Mesendoderm (in vitro differentiated cells): Measurements from ENCODE around the gene CENPO.
A peak's percentile ranks its signal among the peaks of the same experiment; 100 is the strongest.

Experiments used
- DNase-seq: peaks from one replicate; pipeline ENCODE4 v3.0.0; 2013
- H2AK5ac ChIP-seq: 2 replicates; pipeline ENCODE4 v1.6.1; 2013; ENCODE audit warnings: low read length, inconsistent platforms
- H2BK120ac ChIP-seq: 2 replicates; pipeline ENCODE4 v1.6.1; 2013; ENCODE audit warnings: low read depth, mild to moderate bottlenecking, low read length, moderate library complexity, mixed read lengths
- H2BK15ac ChIP-seq: replicated peaks from 2 replicates; pipeline ENCODE4 v1.6.1; 2013; ENCODE audit warnings: low read depth, mild to moderate bottlenecking, moderate library complexity
- H2BK5ac ChIP-seq: 2 replicates; pipeline ENCODE4 v1.6.1; 2013; ENCODE audit warnings: low read length, inconsistent platforms
- H3K18ac ChIP-seq: 2 replicates; pipeline ENCODE4 v1.6.1; 2013; ENCODE audit warnings: mild to moderate bottlenecking, low read length, mixed read lengths
- H3K23ac ChIP-seq: one replicate; pipeline ENCODE4 v1.6.1; 2013; ENCODE audit warnings: low read length
- H3K27ac ChIP-seq: 2 replicates; pipeline ENCODE4 v1.5.1; 2013; ENCODE audit warnings: low read depth, mild to moderate bottlenecking, inconsistent platforms, low read length, moderate library complexity
- H3K27me3 ChIP-seq: 2 replicates; pipeline ENCODE4 v1.6.1; 2013; ENCODE audit warnings: low read length, control low read depth, mild to moderate bottlenecking, inconsistent platforms; ENCODE audit not compliant: insufficient read depth, poor library complexity
- H3K36me3 ChIP-seq: 2 replicates; pipeline ENCODE4 v1.6.1; 2013; ENCODE audit warnings: low read length, inconsistent platforms; ENCODE audit not compliant: control insufficient read depth, insufficient read depth
- H3K4ac ChIP-seq: one replicate; pipeline ENCODE4 v1.6.1; 2013; ENCODE audit warnings: low read depth, mild to moderate bottlenecking, low read length, moderate library complexity
- H3K4me1 ChIP-seq: 2 replicates; pipeline ENCODE4 v1.6.1; 2013; ENCODE audit warnings: low read depth, low read length, inconsistent platforms; ENCODE audit not compliant: control insufficient read depth
- H3K4me2 ChIP-seq: 2 replicates; pipeline ENCODE4 v1.6.1; 2013; ENCODE audit warnings: low read length
- H3K4me3 ChIP-seq: 2 replicates; pipeline ENCODE4 v1.5.1; 2013; ENCODE audit warnings: mild to moderate bottlenecking, low read length
- H3K56ac ChIP-seq: one replicate; pipeline ENCODE4 v1.6.1; 2013; ENCODE audit warnings: low read length
- H3K79me1 ChIP-seq: 2 replicates; pipeline ENCODE4 v1.6.1; 2013; ENCODE audit warnings: low read length, inconsistent platforms
- H3K79me2 ChIP-seq: 2 replicates; pipeline ENCODE4 v1.6.1; 2013; ENCODE audit warnings: mild to moderate bottlenecking, low read length; ENCODE audit not compliant: control insufficient read depth, insufficient read depth
- H3K9ac ChIP-seq: 2 replicates; pipeline ENCODE4 v1.6.1; 2013; ENCODE audit warnings: low read length, inconsistent platforms
- H4K5ac ChIP-seq: one replicate; pipeline ENCODE4 v1.6.1; 2013; ENCODE audit warnings: low read length
- H4K8ac ChIP-seq: one replicate; pipeline ENCODE4 v1.6.1; 2013; ENCODE audit warnings: low read depth, mild to moderate bottlenecking, control low read depth, low read length, moderate library complexity
- WGBS: extraction: QIAGEN DNeasy Blood & Tissue Kit; methylation state at CpG from one replicate; pipeline ENCODE4 v1.1.7; 2013; ENCODE audit warnings: low lambda C conversion rate, missing lambda C conversion rate; ENCODE audit not compliant: insufficient coverage; ENCODE audit errors: extremely low coverage; 5-methylcytosine and 5-hydroxymethylcytosine counted together

The CENPO gene

DNA sequence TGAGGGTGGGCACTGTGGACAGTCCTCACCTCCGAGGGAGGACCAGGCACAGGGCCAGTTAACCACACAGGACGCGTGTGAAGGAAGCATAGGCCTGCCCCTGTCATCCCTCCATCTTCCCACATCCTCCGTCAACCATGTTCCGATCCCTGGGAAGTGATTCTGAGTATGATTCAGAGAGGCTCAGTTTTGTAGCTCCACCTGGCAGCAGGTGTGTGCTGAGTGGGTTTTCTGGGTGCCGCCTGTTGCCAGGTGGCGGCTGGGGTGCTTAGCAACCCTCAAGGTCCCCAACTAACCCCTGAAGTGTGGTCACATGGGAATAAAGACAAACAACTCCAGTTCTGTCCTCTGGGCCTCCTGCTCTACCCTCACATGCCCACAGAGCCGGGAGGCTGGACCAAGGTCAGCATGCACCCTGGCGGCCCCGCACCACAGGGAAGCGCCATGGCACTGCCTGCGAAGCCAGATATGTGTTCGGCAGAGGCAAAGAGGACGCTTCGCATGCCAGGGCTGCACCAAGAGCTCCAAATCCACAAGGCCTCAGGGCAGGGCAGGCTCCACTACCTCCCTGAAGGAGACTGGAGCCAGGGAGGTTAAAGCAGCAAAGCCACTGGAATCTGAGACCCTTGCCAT is 66.9 kb downstream of the CENPO start:
- H3K79me2 ChIP-seq = no peaks in the 10 kb centered on the region
- no peak overlapping the region for H3K56ac ChIP-seq
- DNase-seq = no peak
- H4K8ac ChIP-seq = no peak overlapping the region
- H3K4ac ChIP-seq = no peak overlapping the region
- no peaks in the 10 kb centered on the region for H3K79me1 ChIP-seq
- peaks cover 2% of the 10 kb centered on the region for H3K4me1 ChIP-seq
- H3K9ac ChIP-seq = no peak overlapping the region
- no peak overlapping the region for H3K4me3 ChIP-seq
- H2BK120ac ChIP-seq = no peak overlapping the region
- H3K18ac ChIP-seq = no peak overlapping the region
- no peaks in the 10 kb centered on the region for H3K27me3 ChIP-seq
- no peak overlapping the region for H3K23ac ChIP-seq
- no peak overlapping the region for H3K4me2 ChIP-seq
- WGBS = no CpG with 5 or more reads among the region's 15 CpGs
- H2BK15ac ChIP-seq = no peak overlapping the region
- no peak overlapping the region for H2AK5ac ChIP-seq
- H3K27ac ChIP-seq = no peak overlapping the region
- no peak overlapping the region for H2BK5ac ChIP-seq
- H4K5ac ChIP-seq = no peak overlapping the region
- H3K36me3 ChIP-seq = no peaks in the 10 kb centered on the region

DNA sequence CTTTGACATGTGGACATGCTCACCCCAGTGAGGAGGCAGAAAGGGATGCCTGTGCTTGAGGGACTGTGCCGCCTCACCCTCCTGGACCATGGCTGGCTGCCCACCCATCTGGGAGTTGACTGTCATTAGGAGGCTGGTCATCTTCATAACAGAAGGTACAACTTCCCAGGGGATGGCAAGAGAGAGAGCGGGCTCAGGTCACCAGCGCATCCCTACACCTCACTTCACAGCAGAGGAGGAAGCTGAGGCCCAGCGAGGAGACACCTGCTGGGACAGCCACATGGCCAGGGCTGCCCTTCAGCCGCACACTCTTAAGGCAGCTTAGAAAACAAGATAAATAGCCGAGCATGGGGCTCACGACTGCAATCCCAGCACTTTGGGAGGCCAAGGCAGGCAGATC is 67.4 kb downstream of the CENPO start:
- Histone ChIP-seq H3K27me3 (no peaks in the 10 kb centered on the region), H3K4me1 (peaks cover 2% of the 10 kb centered on the region), H2BK5ac (no peak overlapping the region), H3K4me2 (no peak overlapping the region), H2BK15ac (no peak overlapping the region), H3K36me3 (no peaks in the 10 kb centered on the region), H3K23ac (no peak overlapping the region), H3K4ac (no peak overlapping the region), H3K18ac (no peak overlapping the region), H3K27ac (no peak overlapping the region), H3K79me1 (no peaks in the 10 kb centered on the region), H3K4me3 (no peak overlapping the region), H2AK5ac (no peak overlapping the region), H3K79me2 (no peaks in the 10 kb centered on the region), H3K56ac (no peak overlapping the region), H2BK120ac (no peak overlapping the region), H4K8ac (no peak overlapping the region), H4K5ac (no peak overlapping the region), H3K9ac (no peak overlapping the region)
- no peak for DNase-seq
- no CpG with 5 or more reads among the region's 7 CpGs for WGBS

DNA sequence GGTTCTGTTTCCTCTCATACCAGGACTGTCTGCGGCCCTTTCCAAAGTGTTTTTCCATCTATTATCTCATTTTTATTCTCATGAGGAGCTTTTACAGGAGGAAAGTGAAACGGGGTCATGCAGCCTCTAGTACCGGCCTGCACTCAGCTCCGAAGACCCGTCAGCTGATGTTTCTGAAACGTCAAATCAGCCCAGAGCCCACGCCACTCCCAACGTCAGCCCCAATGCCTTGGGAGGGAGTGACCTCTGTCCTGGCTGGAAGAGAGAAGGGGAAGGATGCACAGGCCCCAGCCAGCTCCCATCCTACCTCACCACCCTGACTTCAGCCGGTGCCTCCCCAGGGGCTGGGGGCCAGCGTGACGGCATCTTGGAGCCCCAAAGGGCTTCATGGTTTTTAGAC is 68.3 kb downstream of the CENPO start:
- Histone ChIP-seq H3K56ac (no peak overlapping the region), H3K9ac (no peak overlapping the region), H4K8ac (no peak overlapping the region), H3K18ac (no peak overlapping the region), H4K5ac (no peak overlapping the region), H2BK5ac (no peak overlapping the region), H2AK5ac (no peak overlapping the region), H3K23ac (no peak overlapping the region), H3K27me3 (no peaks in the 10 kb centered on the region), H3K36me3 (no peaks in the 10 kb centered on the region), H2BK15ac (no peak overlapping the region), H3K79me2 (no peaks in the 10 kb centered on the region), H3K4ac (no peak overlapping the region), H2BK120ac (no peak overlapping the region), H3K4me2 (no peak overlapping the region), H3K79me1 (no peaks in the 10 kb centered on the region), H3K27ac (no peak overlapping the region), H3K4me1 (no peaks in the 10 kb centered on the region), H3K4me3 (no peak overlapping the region)
- WGBS = no CpG with 5 or more reads among the region's 11 CpGs
- DNase-seq = no peak

DNA sequence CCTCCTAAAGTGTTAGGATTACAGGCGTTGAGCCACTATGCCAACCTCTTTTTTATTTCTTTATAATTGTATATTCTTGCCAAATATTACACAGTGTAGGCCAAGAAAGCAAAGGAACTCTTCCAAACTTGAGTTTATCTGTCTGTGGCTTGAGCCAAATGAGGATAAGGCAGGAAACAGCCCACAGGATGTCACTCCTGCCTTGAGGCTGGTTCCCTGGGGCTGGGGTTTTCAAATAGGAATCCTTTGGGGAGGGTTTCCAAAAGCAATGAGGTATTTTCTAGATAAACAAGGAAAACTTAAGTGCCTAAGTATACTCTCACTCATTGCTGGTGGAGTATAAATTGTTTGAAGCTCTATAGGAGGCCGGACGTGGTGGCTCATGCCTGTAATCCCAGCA is 70.4 kb downstream of the CENPO start:
- H3K23ac ChIP-seq = no peak overlapping the region
- no peak overlapping the region for H4K8ac ChIP-seq
- H3K79me2 ChIP-seq = no peaks in the 10 kb centered on the region
- H3K4ac ChIP-seq = no peak overlapping the region
- H4K5ac ChIP-seq = no peak overlapping the region
- no peak overlapping the region for H2BK120ac ChIP-seq
- WGBS = no CpG with 5 or more reads among the region's 3 CpGs
- no peak overlapping the region for H3K4me3 ChIP-seq
- DNase-seq = peak; percentile 17
- no peaks in the 10 kb centered on the region for H3K4me1 ChIP-seq
- no peak overlapping the region for H3K27ac ChIP-seq
- no peaks in the 10 kb centered on the region for H3K36me3 ChIP-seq
- no peak overlapping the region for H2BK15ac ChIP-seq
- H3K18ac ChIP-seq = no peak overlapping the region
- H2BK5ac ChIP-seq = no peak overlapping the region
- no peak overlapping the region for H3K56ac ChIP-seq
- H3K27me3 ChIP-seq = no peaks in the 10 kb centered on the region
- H3K79me1 ChIP-seq = no peaks in the 10 kb centered on the region
- H3K4me2 ChIP-seq = no peak overlapping the region
- no peak overlapping the region for H3K9ac ChIP-seq
- no peak overlapping the region for H2AK5ac ChIP-seq

DNA sequence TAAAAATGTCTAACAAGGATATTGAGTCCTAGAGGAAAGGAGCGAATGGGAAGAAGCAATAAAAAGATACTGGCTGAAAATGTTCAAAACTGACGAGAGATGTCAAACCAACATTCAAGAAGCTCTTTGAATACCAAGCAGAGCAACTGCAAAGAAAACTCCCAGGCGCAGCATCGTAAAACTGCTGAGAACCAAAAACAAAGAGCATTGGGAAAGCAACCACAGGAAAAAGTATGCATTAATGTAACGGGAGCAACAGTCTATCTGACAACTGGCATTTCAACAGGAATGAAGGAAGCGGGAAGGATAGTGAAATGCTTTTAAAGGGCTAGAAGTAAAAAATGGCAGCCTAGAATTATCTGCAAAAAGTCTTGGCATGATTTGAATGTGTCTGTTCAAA is 73.7 kb downstream of the CENPO start:
- no peak overlapping the region for H4K8ac ChIP-seq
- no peak overlapping the region for H4K5ac ChIP-seq
- no peaks in the 10 kb centered on the region for H3K4me1 ChIP-seq
- no CpG with 5 or more reads among the region's 6 CpGs for WGBS
- no peak overlapping the region for H2AK5ac ChIP-seq
- no peak overlapping the region for H3K27ac ChIP-seq
- no peak overlapping the region for H3K9ac ChIP-seq
- H3K36me3 ChIP-seq = no peaks in the 10 kb centered on the region
- no peak overlapping the region for H2BK120ac ChIP-seq
- H3K4ac ChIP-seq = no peak overlapping the region
- no peak overlapping the region for H3K23ac ChIP-seq
- H3K79me2 ChIP-seq = no peaks in the 10 kb centered on the region
- no peak overlapping the region for H3K4me3 ChIP-seq
- H3K18ac ChIP-seq = no peak overlapping the region
- no peak overlapping the region for H3K4me2 ChIP-seq
- H3K27me3 ChIP-seq = no peaks in the 10 kb centered on the region
- no peaks in the 10 kb centered on the region for H3K79me1 ChIP-seq
- H2BK5ac ChIP-seq = no peak overlapping the region
- no peak for DNase-seq
- H3K56ac ChIP-seq = no peak overlapping the region
- H2BK15ac ChIP-seq = no peak overlapping the region

DNA sequence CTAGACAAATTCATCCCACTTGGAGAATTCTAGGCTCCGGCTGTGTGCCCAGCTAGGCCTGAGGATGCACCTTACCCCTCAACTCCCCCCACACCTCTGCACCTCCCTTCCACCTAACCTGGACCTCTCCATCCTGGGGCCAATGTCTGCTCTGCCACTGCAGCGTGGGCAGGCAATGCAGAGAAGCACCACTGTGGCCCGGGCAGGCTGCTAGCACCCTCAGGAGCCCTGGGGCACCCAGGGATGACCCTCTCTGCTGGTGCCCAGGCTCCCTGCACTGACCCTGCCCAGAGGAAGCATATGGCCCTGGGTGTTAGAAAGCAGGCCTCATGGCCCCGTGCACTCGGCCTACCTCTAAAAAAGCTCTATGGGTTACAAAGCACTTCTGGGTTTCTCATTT is 77.2 kb downstream of the CENPO start:
- Histone ChIP-seq H3K4me2 (no peak overlapping the region), H4K5ac (no peak overlapping the region), H3K4me3 (no peak overlapping the region), H3K23ac (no peak overlapping the region), H3K36me3 (no peaks in the 10 kb centered on the region), H3K27ac (no peak overlapping the region), H3K27me3 (no peaks in the 10 kb centered on the region), H2BK5ac (no peak overlapping the region), H2BK15ac (no peak overlapping the region), H3K4ac (no peak overlapping the region), H4K8ac (no peak overlapping the region), H3K9ac (no peak overlapping the region), H3K56ac (no peak overlapping the region), H3K79me1 (no peaks in the 10 kb centered on the region), H3K4me1 (no peaks in the 10 kb centered on the region), H2AK5ac (no peak overlapping the region), H3K79me2 (no peaks in the 10 kb centered on the region), H3K18ac (no peak overlapping the region), H2BK120ac (no peak overlapping the region)
- DNase-seq = no peak
- no CpG with 5 or more reads among the region's 5 CpGs for WGBS
